M059J (cell line): ENCODE data around the gene CDHR3. TPM values are rescaled to one million over a fixed set of nuclear protein-coding genes. Genes with fewer than 3 reads are reported as not detected.
"Not testable (repeated sequence)": the region's sequence is repeated elsewhere in the genome, so short reads cannot be mapped to it uniquely, and the experiment has no call there.

ENCODE experiments used
- DNase-seq: peaks from one replicate; pipeline ENCODE4 v3.0.0-alpha.2; 2012; ENCODE audit warnings: low read depth
- total RNA-seq: library from RNA; depleted of rRNA; stranded (reverse); fragments of >200 nt; shearing (Covaris generic); gene quantifications from 2 replicates; pipeline ENCODE4 v1.2.3, GENCODE V29; 2014

CDHR3 gene
- total RNA-seq, 1 experiment from 2014 or later = 2.1 TPM

- DNase-seq = no peak
These were observed 5.1 kb upstream of the CDHR3 start for GRCh38 chr7:105958012-105958411.

- DNase-seq = no peak
These were observed 711 bp upstream of the CDHR3 start for GRCh38 chr7:105962353-105962752.

- DNase-seq = no peak
These were observed 8.8 kb downstream of the CDHR3 start for GRCh38 chr7:105971845-105972244.

GRCh38 chr7:105972276-105972675 lies 9.2 kb downstream of the CDHR3 start:
- no peak for DNase-seq

- DNase-seq = no peak
These were observed 11.4 kb downstream of the CDHR3 start for GRCh38 chr7:105974471-105974870.

GRCh38 chr7:105975770-105976417 lies 12.8 kb downstream of the CDHR3 start:
- DNase-seq = peak; percentile 74

GRCh38 chr7:105976868-105977267 lies 13.8 kb downstream of the CDHR3 start:
- no peak for DNase-seq

GRCh38 chr7:105978035-105978434 lies 15.0 kb downstream of the CDHR3 start:
- DNase-seq = no peak

- no peak for DNase-seq
These were observed 15.9 kb downstream of the CDHR3 start for GRCh38 chr7:105978974-105979373.

- DNase-seq = no peak
These were observed 16.3 kb downstream of the CDHR3 start for GRCh38 chr7:105979405-105979804.

GRCh38 chr7:105980645-105981396 lies 17.8 kb downstream of the CDHR3 start:
- DNase-seq = no peak

GRCh38 chr7:105982388-105982787 lies 19.3 kb downstream of the CDHR3 start:
- no peak for DNase-seq

GRCh38 chr7:105984808-105985207 lies 21.7 kb downstream of the CDHR3 start:
- not testable (repeated sequence) for DNase-seq

- no peak for DNase-seq
These were observed 22.2 kb downstream of the CDHR3 start for GRCh38 chr7:105985229-105985628.

GRCh38 chr7:105985672-105986215 lies 22.7 kb downstream of the CDHR3 start:
- no peak for DNase-seq

- no peak for DNase-seq
These were observed 24.0 kb downstream of the CDHR3 start for GRCh38 chr7:105987046-105987445.

- DNase-seq = peak; percentile 62
These were observed 25.2 kb downstream of the CDHR3 start for GRCh38 chr7:105988276-105988675.

GRCh38 chr7:105989191-105989590 lies 26.1 kb downstream of the CDHR3 start:
- no peak for DNase-seq

- no peak for DNase-seq
These were observed 26.6 kb downstream of the CDHR3 start for GRCh38 chr7:105989686-105990085.

- DNase-seq = no peak
These were observed 27.1 kb downstream of the CDHR3 start for GRCh38 chr7:105990141-105990540.

- no peak for DNase-seq
These were observed 27.8 kb downstream of the CDHR3 start for GRCh38 chr7:105990727-105991453.

- no peak for DNase-seq
These were observed 29.8 kb downstream of the CDHR3 start for GRCh38 chr7:105992905-105993304.
